Measurements from ENCODE around the gene IFI35.
"Not testable (repeated sequence)": the region's sequence is repeated elsewhere in the genome, so short reads cannot be mapped to it uniquely, and the experiment has no call there.

Gene IFI35

DNA sequence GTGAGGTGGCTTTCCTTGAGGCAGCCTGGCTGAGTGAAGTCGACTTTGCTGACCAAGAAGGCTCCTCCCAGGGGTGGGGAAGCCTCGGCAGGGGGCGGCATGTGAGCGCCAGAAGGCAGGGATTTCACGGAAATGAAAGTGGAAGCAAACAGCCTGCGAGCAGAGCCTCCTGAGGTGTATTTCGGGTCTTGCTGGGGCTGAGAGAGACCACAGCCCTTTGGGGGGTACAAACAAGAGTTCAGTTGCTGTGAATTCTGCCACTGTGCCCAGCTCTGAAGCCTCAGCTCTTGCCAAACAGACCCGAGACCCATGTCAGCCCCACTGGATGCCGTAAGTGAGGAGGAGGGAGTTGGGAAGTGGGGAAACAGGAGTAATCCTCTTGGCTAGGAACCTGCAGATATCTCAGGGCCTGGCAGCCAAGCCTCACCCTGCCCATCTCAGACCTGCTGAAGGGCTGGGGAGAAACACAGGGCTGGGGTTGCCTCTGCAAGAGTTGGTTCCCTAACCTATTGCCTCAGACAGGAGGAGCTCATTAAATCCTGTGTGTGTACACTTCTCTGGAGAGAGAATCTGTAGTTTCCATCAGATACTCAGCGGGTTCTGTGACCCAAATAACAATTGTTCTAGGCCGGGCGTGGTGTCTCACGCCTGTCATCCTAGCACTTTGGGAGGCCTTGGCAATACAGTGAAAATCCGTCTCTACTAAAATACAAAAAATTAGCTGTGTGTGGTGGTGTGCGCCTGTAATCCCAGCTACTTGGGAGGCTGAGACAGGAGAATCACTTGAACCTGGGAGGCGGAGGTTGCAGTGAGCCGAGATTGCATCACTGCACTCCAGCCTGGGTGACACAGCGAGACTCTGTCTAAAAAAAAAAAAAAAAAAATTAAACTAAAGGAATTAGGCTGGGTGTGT lies at the start of gene IFI35:
TSS of gene IFI35 (plus strand) at position 146 of the 913 bp plus-strand sequence. CDS start at position 310, 164 bp downstream.
- DNase-seq = no peak

GRCh38 chr17:42964161-42964932 lies 42.2 kb upstream of the IFI35 start, which contains the start of gene AARSD1:
TSS of gene AARSD1 (minus strand) at chr17:42964454. CDS start at chr17:42964440, 14 bp downstream.
- peak; percentile 91 for DNase-seq

GRCh38 chr17:42967925-42968324 lies 38.7 kb upstream of the IFI35 start:
- no peak for DNase-seq

DNA sequence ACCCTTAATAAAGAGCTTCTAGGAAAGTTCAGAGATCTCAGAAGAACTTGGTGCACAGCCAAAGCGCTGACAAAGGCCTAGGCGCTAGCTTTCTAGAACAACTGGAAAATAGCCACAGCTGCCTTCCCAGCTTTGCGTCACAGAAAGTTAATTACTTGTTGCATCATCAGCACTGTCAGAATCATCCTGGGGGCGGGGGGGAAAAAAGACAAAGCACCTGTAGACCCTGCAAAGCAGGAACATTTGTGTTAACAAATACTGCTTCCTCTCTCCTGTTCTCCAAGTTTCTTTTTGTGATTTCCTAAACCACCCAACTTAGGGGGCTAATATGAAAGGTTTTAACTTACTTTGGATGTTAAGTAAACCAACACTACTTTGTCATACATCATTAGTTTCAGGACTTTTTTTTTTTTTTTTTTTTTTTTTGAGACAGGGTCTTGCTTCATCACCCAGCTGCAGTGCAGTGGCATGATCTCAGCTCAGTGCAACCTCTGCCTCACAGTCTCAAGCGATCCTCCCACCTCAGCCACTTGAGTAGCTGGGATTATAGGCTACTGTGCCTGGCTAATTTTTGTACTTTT lies 37.5 kb upstream of the IFI35 start:
- no peak for DNase-seq

DNA sequence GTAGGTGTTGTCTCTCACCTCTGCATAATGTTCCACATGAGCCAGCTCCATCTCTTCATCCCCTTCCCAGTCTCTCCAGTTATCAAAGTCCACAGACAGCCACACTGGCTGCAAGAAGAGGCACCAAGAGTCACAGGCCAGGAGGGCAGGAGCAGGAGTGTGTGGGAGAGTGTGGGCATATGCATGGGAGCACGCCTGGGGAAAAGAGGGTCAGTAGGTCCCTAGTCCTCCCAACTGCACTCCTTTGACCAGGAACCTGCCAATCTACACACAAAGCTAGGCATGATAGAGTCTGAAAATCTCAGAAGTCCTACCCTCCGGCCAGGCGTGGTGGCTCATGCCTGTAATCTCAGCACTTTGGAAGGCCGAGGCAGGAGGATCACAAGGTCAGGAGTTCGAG lies 35.0 kb upstream of the IFI35 start:
- DNase-seq = no peak

DNA sequence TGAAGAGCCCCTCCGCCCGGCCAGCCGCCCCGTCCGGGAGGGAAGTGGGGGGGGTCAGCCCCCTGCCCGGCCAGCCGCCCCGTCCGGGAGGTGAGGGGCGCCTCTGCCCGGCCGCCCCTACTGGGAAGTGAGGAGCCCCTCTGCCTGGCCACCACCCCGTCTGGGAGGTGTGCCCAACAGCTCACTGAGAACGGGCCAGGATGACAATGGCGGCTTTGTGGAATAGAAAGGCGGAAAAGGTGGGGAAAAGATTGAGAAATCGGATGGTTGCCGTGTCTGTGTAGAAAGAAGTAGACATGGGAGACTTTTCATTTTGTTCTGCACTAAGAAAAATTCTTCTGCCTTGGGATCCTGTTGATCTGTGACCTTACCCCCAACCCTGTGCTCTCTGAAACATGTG lies 33.3 kb upstream of the IFI35 start:
- not testable (repeated sequence) for DNase-seq

DNA sequence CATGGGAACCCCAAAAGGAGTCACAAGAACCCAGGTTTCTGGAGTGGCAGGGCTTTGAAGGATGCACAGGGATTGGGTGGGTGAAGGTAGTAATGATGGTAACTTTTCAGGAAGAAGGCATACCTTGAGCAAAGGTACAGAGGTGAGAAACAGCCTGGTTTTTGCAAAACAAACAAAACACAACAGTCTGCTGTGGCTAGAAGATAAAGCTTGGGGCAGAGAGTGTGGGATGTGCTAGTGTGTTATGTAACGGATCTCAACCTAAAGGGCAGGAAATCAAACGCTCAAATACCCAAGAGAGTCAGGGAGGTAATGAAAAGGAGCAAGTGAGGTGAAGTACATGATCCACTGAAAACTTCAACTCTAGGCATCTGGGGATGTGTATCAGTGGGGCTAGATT lies 31.3 kb upstream of the IFI35 start:
- DNase-seq = no peak

- DNase-seq = not testable (repeated sequence)
Measured at GRCh38 chr17:42975701-42976100, 30.9 kb upstream of the IFI35 start.

GRCh38 chr17:42979511-42980273 lies 26.9 kb upstream of the IFI35 start, which contains the start of gene PTGES3L:
TSS of gene PTGES3L (minus strand) at chr17:42980080. CDS start at chr17:42980053, 27 bp downstream.
- DNase-seq = peak; percentile 77

DNA sequence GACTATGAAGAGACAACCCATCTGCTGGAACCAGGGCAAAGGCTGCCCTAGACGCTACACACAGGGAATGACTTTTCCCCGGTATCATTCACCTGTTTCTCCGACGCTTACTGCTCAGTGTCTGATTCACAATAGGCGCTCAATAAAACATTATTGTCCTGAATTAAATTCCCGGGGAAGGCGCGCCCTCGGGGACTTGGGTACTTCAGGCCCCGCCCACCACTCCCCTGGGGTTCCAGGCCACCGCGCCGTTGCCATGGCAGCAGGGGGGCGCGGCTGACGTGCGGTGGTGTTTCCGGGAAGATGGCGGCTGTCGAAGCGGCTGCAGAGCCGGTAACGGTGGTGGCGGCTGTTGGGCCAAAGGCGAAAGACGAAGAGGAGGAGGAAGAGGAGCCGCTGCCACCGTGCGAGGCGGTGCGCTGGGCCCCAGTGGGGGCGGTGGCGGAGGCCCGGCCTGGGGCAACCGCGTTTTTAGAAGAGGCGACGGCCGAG lies 26.3 kb upstream of the IFI35 start, which contains the start of gene RUNDC1:
TSS of gene RUNDC1 (plus strand) at position 292 of the 492 bp plus-strand sequence. CDS start at position 304, 12 bp downstream.
- DNase-seq = peak; percentile 93

- DNase-seq = peak; percentile 41
Measured at GRCh38 chr17:42980766-42981397, 25.7 kb upstream of the IFI35 start.

DNA sequence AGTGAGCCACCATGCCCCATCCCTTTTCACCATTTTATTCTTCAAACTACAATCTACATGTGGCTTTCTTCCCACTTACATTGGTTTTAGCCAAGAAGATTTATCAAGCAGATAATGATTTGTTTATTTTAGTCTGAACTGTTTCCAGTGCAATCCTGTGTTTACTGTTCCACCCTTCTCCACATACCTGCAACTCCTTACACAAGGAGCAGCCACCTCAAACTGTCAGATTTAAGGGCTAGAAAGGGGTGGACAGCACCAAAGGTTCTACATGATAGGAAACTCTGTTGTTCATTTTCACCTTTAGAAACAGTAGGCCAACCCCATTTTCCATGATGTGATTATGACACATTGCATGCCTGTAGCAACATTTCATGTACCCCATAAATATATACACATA lies 24.3 kb upstream of the IFI35 start:
- DNase-seq = no peak

DNA sequence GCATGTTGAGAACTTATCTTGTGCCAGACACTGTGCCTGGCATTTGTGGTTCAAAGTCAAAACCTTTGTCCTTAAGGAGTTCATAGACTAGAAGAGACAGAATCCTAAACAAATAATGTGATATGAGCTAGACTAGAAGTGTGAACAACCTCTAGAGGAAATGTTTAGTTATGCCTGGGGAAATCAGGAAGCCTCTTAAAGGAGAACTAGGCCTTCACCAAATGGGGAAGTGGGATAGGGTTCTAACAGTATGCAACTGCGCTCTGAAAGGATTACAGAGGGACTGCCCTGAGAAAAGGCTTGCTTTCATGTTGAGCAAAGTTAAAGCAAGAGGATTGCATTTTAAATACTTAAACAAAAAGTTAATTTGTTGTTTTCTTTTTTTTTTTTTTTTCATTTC lies 21.4 kb upstream of the IFI35 start:
- DNase-seq = no peak

- no peak for DNase-seq
Measured at GRCh38 chr17:42989141-42989540, 17.4 kb upstream of the IFI35 start.

DNA sequence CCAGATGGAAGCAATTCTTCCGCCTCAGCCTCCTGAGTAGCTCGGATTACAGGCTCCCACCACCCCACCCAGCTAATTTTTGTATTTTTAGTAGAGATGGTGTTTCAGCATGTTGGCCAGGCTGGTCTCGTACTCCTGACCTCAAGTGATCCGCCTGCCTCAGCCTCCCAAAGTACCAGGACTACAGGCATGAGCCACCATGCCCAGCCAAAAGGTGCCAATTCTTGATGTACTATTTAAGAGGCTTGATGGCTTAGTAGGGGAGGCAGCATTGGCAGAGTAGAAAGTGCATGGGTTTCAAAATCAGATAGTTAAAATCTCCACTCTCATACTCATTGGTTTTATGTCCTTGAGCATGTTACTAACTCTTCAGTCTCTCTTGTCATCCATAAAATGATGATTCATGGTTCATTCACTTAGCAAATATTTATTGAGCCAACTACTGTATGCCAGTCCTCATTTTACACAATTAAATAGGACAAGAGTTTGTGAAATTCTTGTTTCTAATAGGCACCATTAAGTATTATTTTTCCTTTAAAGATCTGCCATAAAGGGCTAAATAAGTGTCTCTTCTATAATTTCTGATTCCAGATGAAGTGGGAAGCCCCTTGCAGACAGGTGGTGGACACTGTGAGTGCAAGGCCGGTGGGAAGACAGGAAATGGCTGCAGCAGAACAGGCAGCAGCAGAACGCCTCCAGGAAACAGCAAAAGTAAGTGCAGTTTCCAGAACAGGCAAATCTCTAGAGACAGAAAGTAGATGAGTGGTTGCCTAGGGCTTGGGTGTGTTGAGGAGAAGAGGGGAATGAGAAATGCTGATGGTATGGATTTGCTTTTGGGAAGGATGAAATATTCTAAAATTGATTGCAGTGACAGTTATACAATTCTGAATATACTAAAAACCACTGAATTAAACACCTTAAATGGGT lies 16.6 kb upstream of the IFI35 start:
- DNase-seq = no peak

DNA sequence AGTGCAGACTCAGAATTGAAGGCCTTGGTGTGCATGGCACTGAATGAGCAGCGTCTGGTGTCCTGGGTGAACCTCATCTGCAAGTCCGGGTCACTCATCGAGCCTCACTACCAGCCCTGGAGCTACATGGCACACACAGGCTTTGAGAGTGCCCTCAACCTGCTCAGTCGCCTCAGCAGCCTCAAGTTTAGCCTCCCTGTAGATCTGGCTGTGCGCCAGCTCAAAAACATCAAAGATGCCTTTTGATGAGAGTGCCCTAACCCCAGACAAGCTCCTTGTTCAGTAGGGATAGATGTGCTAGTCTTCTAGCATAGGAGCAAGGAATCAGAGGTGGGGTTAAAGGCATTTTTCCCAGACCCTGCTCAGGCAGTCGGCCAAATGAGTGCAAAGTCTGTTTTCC lies 15.1 kb upstream of the IFI35 start:
- DNase-seq = no peak

GRCh38 chr17:42992872-42993271 lies 13.7 kb upstream of the IFI35 start:
- no peak for DNase-seq

DNA sequence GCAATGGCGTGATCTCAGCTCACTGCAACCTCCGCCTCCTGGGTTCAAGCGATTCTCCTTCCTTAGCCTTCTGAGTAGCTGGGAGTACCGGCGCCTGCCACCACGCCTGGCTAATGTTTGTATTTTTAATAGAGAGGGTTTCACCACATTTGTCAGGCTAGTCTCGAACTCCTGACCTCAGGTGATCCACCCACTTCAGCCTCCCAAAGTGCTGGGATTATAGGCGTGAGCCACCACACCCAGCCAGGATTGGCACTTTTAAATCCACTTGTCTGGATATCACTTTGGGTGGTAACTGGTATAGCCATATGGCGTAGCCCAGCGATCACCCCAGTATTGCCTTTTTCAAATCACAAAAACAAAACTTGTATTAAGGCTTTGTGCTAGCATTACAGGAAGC lies 12.7 kb upstream of the IFI35 start:
- DNase-seq = not testable (repeated sequence)

DNA sequence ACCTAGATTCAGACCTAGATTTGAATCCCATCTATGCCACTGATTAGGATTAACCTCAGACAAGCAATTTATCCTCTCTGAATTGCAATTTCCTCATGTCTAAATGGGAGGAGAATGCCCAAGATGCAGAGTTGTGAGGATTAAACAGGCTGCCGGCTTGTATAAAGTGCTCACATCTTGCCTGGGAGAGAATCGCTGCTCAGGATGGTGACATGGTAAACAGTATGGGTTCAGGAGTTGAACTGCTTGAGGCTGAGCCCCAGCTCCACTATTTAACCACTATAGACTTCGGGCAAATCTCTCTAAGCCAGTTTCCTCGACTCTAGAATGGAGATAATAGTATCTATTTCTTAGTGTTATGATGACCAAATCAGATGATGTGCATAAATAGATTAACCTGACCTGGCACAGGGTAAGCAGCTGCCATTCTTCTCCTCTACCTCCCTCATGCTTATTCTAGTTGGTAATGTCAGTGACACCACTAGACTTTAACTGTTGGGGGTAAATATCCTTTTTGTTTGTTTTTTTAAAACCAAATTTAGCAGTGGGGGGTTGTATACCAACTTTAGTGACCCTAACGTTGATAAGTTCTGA lies 9.1 kb upstream of the IFI35 start:
- DNase-seq = no peak
